Colonic mucosa (tissue), 4 donors: Measurements from ENCODE around the gene SYNPR. TPM values are rescaled to one million over a fixed set of nuclear protein-coding genes. Genes with fewer than 3 reads are reported as not detected.

Experiments used
- DNase-seq: peaks from one replicate; pipeline ENCODE4 v3.0.0-alpha.2; 2020
- H3K27ac ChIP-seq: fragments of 200-600 bp; one replicate; pipeline ENCODE4 v1.8.0; 2021
- H3K27me3 ChIP-seq: fragments of 200-600 bp; one replicate; pipeline ENCODE4 v1.8.0; 2021
- H3K36me3 ChIP-seq: fragments of 200-600 bp; one replicate; pipeline ENCODE4 v1.8.0; 2021
- H3K4me1 ChIP-seq: fragments of 200-600 bp; one replicate; pipeline ENCODE4 v1.8.0; 2021; ENCODE audit warnings: mild to moderate bottlenecking
- H3K4me3 ChIP-seq: fragments of 200-600 bp; one replicate; pipeline ENCODE4 v1.8.0; 2021
- H3K9ac ChIP-seq, 2 donors: one replicate each; pipeline ENCODE4 v1.7.0; 2013; ENCODE audit warnings: control low read depth in 2 of 2, low read depth in 2 of 2, low read length in 2 of 2
- H3K9me3 ChIP-seq: fragments of 200-600 bp; one replicate; pipeline ENCODE4 v1.8.0; 2021
- intact Hi-C: fragments of 100-400 bp; cut with DNase I; formaldehyde crosslinking; loops from one replicate; pipeline ENCODE4 v1.14.1; 2022
- total RNA-seq, 2 donors: library from RNA; stranded (reverse); fragmentation: NEBNext Ultra II Directional in 1 of 2; extraction: Animal tissue kit (Norgen Biotek cat#: 25700) in 1 of 2; gene quantifications; one replicate each; pipeline ENCODE4 v1.2.1, GENCODE V29; 2021
- TF ChIP-seq, protein P1 (sequence below): fragments of 200-600 bp; IDR thresholded peaks from one replicate; pipeline ENCODE4 v1.8.0; 2022; ENCODE audit warnings: antibody characterized with exemption, mild to moderate bottlenecking
- donor health status: healthy.
- donor health status: DM: no; HTN: no; CAD: no.
- donor health status: DM: no; HTN: no; CAD: no.

The SYNPR gene
- total RNA-seq, 2 donors from 2014 or later: 0.17 TPM; not detected in 1

DNA sequence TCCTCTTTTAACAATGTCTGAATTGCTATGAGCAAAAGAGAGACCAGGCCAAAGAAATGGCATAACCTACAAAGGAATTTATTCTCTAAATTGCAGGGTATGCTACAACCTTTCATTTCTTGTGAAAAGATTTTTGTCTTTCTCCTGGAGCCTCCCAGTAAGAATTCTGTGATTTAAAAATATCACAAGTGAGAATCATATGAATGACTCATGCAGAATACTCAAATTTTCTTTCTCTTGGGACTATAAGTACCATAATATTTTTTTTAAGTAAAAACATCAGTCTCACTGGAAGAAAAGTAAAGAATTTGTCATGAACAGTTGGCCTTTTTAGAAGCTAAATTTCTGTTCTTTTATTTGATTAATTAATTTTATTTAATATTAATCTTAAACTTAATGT, 26.3 kb downstream of the SYNPR start:
- no peaks in the 10 kb centered on the region for H3K36me3 ChIP-seq
- H3K9me3 ChIP-seq: no peaks in the 10 kb centered on the region

DNA sequence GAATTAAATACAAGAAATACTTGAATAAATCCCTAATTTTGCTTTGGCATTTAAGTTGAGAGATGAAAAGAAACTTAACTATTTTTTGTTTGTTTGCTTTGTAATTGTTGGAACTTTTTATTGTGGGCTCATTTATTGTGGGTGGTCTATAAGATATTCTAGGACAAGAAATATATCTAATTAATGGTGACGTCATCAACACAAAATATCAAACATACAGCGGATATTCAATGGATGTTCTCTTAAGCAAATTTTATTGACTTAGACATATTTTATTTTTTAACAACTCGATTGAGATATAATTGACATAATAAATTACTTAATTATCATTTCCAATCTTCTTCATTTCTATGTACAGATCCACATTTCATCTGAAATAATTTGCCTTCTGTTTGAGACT, 30.0 kb downstream of the SYNPR start:
- H3K4me1 ChIP-seq: no peaks in the 10 kb centered on the region
- no peaks in the 10 kb centered on the region for H3K36me3 ChIP-seq
- no peak overlapping the region for H3K9ac ChIP-seq
- H3K27ac ChIP-seq: no peak overlapping the region
- H3K27me3 ChIP-seq: no peaks in the 10 kb centered on the region
- DNase-seq: no peak
- intact Hi-C loops: no loop called here
- TF ChIP-seq, protein P1, sequence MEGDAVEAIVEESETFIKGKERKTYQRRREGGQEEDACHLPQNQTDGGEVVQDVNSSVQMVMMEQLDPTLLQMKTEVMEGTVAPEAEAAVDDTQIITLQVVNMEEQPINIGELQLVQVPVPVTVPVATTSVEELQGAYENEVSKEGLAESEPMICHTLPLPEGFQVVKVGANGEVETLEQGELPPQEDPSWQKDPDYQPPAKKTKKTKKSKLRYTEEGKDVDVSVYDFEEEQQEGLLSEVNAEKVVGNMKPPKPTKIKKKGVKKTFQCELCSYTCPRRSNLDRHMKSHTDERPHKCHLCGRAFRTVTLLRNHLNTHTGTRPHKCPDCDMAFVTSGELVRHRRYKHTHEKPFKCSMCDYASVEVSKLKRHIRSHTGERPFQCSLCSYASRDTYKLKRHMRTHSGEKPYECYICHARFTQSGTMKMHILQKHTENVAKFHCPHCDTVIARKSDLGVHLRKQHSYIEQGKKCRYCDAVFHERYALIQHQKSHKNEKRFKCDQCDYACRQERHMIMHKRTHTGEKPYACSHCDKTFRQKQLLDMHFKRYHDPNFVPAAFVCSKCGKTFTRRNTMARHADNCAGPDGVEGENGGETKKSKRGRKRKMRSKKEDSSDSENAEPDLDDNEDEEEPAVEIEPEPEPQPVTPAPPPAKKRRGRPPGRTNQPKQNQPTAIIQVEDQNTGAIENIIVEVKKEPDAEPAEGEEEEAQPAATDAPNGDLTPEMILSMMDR: no peak
- H3K9me3 ChIP-seq: no peaks in the 10 kb centered on the region
- H3K4me3 ChIP-seq: no peak overlapping the region

More for the DNA sequence above, 26.3 kb downstream of the SYNPR start:
- Histone ChIP-seq H3K4me3 (no peak overlapping the region), H3K27me3 (no peaks in the 10 kb centered on the region), H3K4me1 (no peaks in the 10 kb centered on the region), H3K9ac (no peak overlapping the region), H3K27ac (no peak overlapping the region)
- DNase-seq: no peak
- intact Hi-C loops: no loop called here
- TF ChIP-seq, protein P1: no peak

DNA sequence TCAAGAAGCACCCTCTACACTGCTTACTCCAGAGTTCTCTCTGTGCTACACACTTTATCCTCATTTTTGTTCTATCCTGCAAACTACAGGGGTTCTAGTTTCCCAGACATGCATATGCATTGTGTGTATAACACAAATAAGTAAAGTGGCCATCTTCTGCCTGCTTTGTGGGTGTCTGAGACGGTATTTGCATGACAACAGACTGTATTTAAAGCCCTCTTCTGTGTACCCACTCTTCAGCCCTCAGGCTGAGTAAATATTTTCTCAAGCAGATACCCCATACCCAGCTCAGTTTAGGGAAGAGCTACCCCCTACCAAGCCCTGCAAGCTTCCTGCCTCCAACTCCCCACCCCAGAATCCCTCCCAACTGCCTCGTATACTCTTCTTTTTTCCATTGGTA, 31.7 kb downstream of the SYNPR start:
- intact Hi-C loops: no loop called here
- Histone ChIP-seq H3K4me3 (no peak overlapping the region), H3K36me3 (no peaks in the 10 kb centered on the region), H3K4me1 (no peaks in the 10 kb centered on the region), H3K27me3 (no peaks in the 10 kb centered on the region), H3K9ac (no peak overlapping the region), H3K9me3 (no peaks in the 10 kb centered on the region), H3K27ac (no peak overlapping the region)
- TF ChIP-seq, protein P1: no peak
- no peak for DNase-seq

DNA sequence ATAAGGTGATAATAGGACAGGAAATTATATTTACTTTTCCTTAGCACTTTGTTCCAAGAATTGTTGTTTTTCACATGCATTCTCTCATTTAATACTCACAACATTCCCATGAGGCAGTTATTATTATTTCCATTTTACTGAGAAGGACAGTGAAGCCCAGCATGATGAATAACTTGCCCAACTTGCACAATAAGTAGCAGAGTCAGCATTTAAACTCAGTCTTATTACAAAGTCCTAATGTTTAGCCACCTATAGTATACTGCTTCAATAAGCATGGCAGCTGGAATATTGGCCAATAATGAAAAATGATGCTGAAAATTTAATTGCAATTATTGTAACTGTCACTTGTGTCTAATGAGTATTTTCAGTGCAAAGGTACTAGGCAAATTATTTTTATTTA, 45.7 kb downstream of the SYNPR start:
- no peak for DNase-seq
- Histone ChIP-seq H3K36me3 (no peaks in the 10 kb centered on the region), H3K4me3 (no peak overlapping the region), H3K27ac (no peak overlapping the region), H3K27me3 (no peaks in the 10 kb centered on the region), H3K4me1 (no peaks in the 10 kb centered on the region), H3K9ac (no peak overlapping the region), H3K9me3 (no peaks in the 10 kb centered on the region)
- TF ChIP-seq, protein P1: no peak
- intact Hi-C loops: no loop called here

DNA sequence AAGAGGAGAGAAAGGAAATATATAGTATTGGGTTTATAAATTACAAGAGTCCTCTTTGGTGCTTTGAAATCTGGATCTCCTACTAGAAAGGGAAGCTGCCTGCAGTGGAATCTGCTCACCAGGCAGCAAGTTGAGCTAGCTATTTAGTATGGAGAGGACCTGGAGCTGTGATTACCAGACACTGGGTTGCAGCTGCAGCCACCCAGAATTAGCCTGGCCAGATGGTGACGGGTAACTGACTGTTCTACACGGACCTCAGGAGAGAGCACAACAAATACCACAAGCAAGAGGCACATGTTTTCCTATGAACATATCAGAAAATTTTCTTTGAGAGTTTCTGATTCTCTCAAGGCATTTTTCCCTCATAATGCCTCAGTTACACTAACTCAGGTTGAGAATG, 46.5 kb downstream of the SYNPR start:
- no peaks in the 10 kb centered on the region for H3K27me3 ChIP-seq
- no peak for DNase-seq
- intact Hi-C loops: no loop called here
- no peaks in the 10 kb centered on the region for H3K9me3 ChIP-seq
- H3K4me3 ChIP-seq: no peak overlapping the region
- H3K9ac ChIP-seq: no peak overlapping the region
- TF ChIP-seq, protein P1: no peak
- H3K36me3 ChIP-seq: no peaks in the 10 kb centered on the region
- H3K27ac ChIP-seq: no peak overlapping the region
- no peaks in the 10 kb centered on the region for H3K4me1 ChIP-seq

DNA sequence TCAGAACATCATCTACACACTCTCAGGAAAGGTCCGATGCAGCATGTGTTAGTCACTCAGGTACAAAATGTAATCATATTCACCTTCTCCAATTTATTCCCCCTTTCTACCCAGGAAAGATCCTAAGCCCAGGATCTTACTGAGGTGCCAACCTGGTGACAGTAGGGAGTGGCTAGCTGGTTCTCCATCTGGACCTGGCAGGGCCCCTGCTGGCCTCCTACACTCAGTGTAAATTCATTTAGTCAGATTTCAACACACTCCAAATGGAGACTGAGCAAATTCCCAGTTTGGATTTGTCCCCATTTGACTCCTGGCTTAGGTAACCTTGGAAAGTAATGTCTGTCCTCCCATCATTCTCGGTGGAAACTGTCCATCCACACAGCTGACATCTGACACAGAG, 47.3 kb downstream of the SYNPR start:
- no peak for DNase-seq
- Histone ChIP-seq H3K4me1 (no peaks in the 10 kb centered on the region), H3K27ac (no peak overlapping the region), H3K27me3 (no peaks in the 10 kb centered on the region), H3K36me3 (no peaks in the 10 kb centered on the region), H3K9me3 (no peaks in the 10 kb centered on the region), H3K9ac (no peak overlapping the region), H3K4me3 (no peak overlapping the region)
- intact Hi-C loops: no loop called here
- TF ChIP-seq, protein P1: no peak
